ENCODE results near the gene SMYD1. TPM values are rescaled to one million over a fixed set of nuclear protein-coding genes. Genes with fewer than 3 reads are reported as not detected.

SMYD1 gene
- total and polyA plus RNA-seq, 2 donors (not counting 1 experiment from before 2014, with no cell fraction given), result not detected

DNA sequence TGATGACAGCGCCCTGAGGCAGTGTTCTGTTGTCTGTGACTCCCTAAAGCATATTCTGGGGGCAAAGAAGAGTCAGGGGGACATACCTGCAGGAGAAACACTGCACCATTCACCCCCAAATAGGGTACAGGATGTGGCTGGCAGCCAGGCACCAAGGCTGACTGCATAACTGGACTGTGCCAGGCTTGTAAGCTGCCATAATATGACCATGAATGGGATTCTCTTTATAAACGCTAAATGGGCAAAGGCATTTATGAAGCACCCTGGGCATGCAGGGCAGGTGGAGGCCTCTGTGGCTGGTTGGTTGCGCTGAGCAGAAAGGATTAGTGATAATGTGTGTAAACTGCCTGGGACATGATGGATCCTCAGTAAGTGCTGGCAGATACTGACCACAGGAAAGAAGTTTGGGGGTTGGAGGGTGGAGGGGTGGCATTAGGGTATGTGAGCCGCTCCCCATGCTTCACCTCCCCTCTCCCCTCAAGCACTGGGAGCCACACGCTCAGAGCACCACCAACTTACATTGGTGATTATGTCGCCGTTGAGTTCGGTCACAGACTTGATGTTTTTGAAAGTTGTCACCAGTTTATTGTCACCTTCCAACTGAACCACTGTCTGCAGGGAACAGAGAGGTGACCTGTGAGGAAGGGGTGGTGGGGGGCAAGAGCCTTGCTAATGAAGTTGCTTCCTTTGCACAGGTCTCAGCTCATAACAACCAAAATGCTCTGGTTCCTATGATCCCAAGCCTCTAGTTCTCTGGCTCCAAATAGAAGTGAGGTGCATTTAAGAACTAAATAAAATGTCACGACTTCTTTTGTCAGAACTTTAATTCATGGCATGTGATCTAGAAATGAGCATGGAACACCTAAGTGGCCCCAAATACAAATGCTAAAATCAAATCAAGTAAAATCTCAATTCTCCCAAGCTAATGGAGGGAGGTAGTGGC, 56.6 kb downstream of the SMYD1 start:
- Histone ChIP-seq H4K20me1 (ENCODE audit: control insufficient read depth, insufficient read depth, low read length, poor library complexity, severe bottlenecking) (no peaks in the 10 kb centered on the region), H3K27ac (ENCODE audit: low read length in 2 of 2) (no peak overlapping the region), H3K9me3 (ENCODE audit: control extremely low read depth in 1 of 3, control insufficient read depth in 2 of 3, insufficient read depth in 1 of 3, low read length in 2 of 3) (no peaks in the 10 kb centered on the region), H3K4me2 (replicated peaks; ENCODE audit: low read depth, low read length, poor library complexity, severe bottlenecking) (no peak overlapping the region), H2AFZ (ENCODE audit: insufficient read depth, low read depth, low read length, poor library complexity, severe bottlenecking) (no peak overlapping the region), H3K9ac (ENCODE audit: low read length) (no peak overlapping the region), H3K4me1 (ENCODE audit: control insufficient read depth in 2 of 2, insufficient read depth in 2 of 2, low read length in 2 of 2) (no peaks in the 10 kb centered on the region), H3K36me3 (replicated peaks in 1 of 2; ENCODE audit: control extremely low read depth in 1 of 2, control insufficient read depth in 1 of 2, extremely low read depth in 1 of 2, insufficient read depth in 2 of 2, low read length in 1 of 2) (no peaks in the 10 kb centered on the region), H3K27me3 (replicated peaks in 1 of 4; ENCODE audit: control extremely low read depth in 1 of 4, control insufficient read depth in 3 of 4, insufficient read depth in 4 of 4, low read length in 3 of 4) (peaks cover 0 to 8% (median 3%) of the 10 kb centered on the region in 4 experiments), H3K79me2 (ENCODE audit: control insufficient read depth, insufficient read depth, low read length) (no peaks in the 10 kb centered on the region), H3K4me3 (ENCODE audit: control extremely low read depth in 1 of 5, extremely low read depth in 1 of 5, insufficient read depth in 1 of 5, low read depth in 2 of 5, low read length in 4 of 5) (no peak overlapping the region)
- POLR2A ChIA-PET, result no interaction called here
- ATAC-seq (ENCODE audit: low read depth), result no peak
- Mint-ChIP-seq H3K4me3 (no peak overlapping the region), H3K27me3 (peaks cover 32% of the 10 kb centered on the region), H3K9me3 (ENCODE audit: insufficient read depth) (no peaks in the 10 kb centered on the region), H3K27ac (no peak overlapping the region), H3K4me1 (no peaks in the 10 kb centered on the region)
- CTCF ChIA-PET, result no interaction called here
- TF ChIP-seq CTCF (IDR thresholded peaks at IDR 0.05) (no peak), EZH2 (IDR thresholded peaks at IDR 0.05; ENCODE audit: borderline replicate concordance, insufficient read depth, low read depth, low read length, poor library complexity, severe bottlenecking) (no peak)
- 92% methylated on average over 2 of the region's 9 CpGs for WGBS (ENCODE audit: insufficient coverage)
- intact Hi-C loops (cut with micrococcal nuclease), result no loop called here
- DNase-seq, result no peak

GRCh38 chr2:88125344-88125923, 57.8 kb downstream of the SMYD1 start:
- Mint-ChIP-seq H3K27ac (no peak overlapping the region), H3K4me3 (no peak overlapping the region), H3K27me3 (peaks cover 32% of the 10 kb centered on the region), H3K4me1 (no peaks in the 10 kb centered on the region), H3K9me3 (ENCODE audit: insufficient read depth) (no peaks in the 10 kb centered on the region)
- no peak for TF ChIP-seq EZH2 (IDR thresholded peaks at IDR 0.05; ENCODE audit: borderline replicate concordance, insufficient read depth, low read depth, low read length, poor library complexity, severe bottlenecking)
- no peaks in the 10 kb centered on the region for H3K4me1 ChIP-seq (ENCODE audit: control insufficient read depth in 2 of 2, insufficient read depth in 2 of 2, low read length in 2 of 2)
- no peak overlapping the region for H3K4me2 ChIP-seq (replicated peaks; ENCODE audit: low read depth, low read length, poor library complexity, severe bottlenecking)
- ChIA-PET POLR2A (no interaction called here), CTCF (no interaction called here)
- H3K79me2 ChIP-seq (ENCODE audit: control insufficient read depth, insufficient read depth, low read length), result no peaks in the 10 kb centered on the region
- DNase-seq (no peak), ATAC-seq (ENCODE audit: low read depth) (no peak)
- peaks cover 0 to 8% (median 4%) of the 10 kb centered on the region in 4 experiments for H3K27me3 ChIP-seq (replicated peaks in 1 of 4; ENCODE audit: control extremely low read depth in 1 of 4, control insufficient read depth in 3 of 4, insufficient read depth in 4 of 4, low read length in 3 of 4)
- WGBS (ENCODE audit: insufficient coverage), result no CpG with 5 or more reads among the region's 3 CpGs
- no peaks in the 10 kb centered on the region for H4K20me1 ChIP-seq (ENCODE audit: control insufficient read depth, insufficient read depth, low read length, poor library complexity, severe bottlenecking)
- no peaks in the 10 kb centered on the region for H3K36me3 ChIP-seq (replicated peaks in 1 of 2; ENCODE audit: control extremely low read depth in 1 of 2, control insufficient read depth in 1 of 2, extremely low read depth in 1 of 2, insufficient read depth in 2 of 2, low read length in 1 of 2)
- no peak overlapping the region for H3K27ac ChIP-seq (ENCODE audit: low read length in 2 of 2)
- H2AFZ ChIP-seq (ENCODE audit: insufficient read depth, low read depth, low read length, poor library complexity, severe bottlenecking), result no peak overlapping the region
- no peak overlapping the region for H3K9ac ChIP-seq (ENCODE audit: low read length)
- no peaks in the 10 kb centered on the region for H3K9me3 ChIP-seq (ENCODE audit: control extremely low read depth in 1 of 3, control insufficient read depth in 2 of 3, insufficient read depth in 1 of 3, low read length in 2 of 3)
- intact Hi-C loops (cut with micrococcal nuclease), result no loop called here
- no peak overlapping the region for H3K4me3 ChIP-seq (ENCODE audit: control extremely low read depth in 1 of 5, extremely low read depth in 1 of 5, insufficient read depth in 1 of 5, low read depth in 2 of 5, low read length in 4 of 5)

Measured in B cell (primary cell).